Measurements from ENCODE around the gene GPR153.
A peak's percentile ranks its signal among the peaks of the same experiment; 100 is the strongest.
"Not testable (repeated sequence)": the region's sequence is repeated elsewhere in the genome, so short reads cannot be mapped to it uniquely, and the experiment has no call there.

Gene GPR153

GRCh38 chr1:6260961-6261614 lies at the start of gene GPR153:
GPR153 (minus strand) TSS chr1:6261098; CDS start chr1:6254905, 6,193 bp downstream.
- DNase-seq (ENCODE audit: low read depth in 2 of 2), result peak in 1 of 2 donors; percentile 41

GRCh38 chr1:6310116-6310848 lies 49.4 kb upstream of the GPR153 start:
- DNase-seq (ENCODE audit: low read depth in 2 of 2), result no peak

- DNase-seq (ENCODE audit: low read depth in 2 of 2), result no peak
These were observed 48.7 kb upstream of the GPR153 start for GRCh38 chr1:6309564-6309963.

GRCh38 chr1:6308449-6308848 lies 47.6 kb upstream of the GPR153 start:
- DNase-seq (ENCODE audit: low read depth in 2 of 2), result no peak

GRCh38 chr1:6307682-6308081 lies 46.8 kb upstream of the GPR153 start:
- not testable (repeated sequence) for DNase-seq (ENCODE audit: low read depth in 2 of 2)

GRCh38 chr1:6307099-6307498 lies 46.2 kb upstream of the GPR153 start:
- DNase-seq (ENCODE audit: low read depth in 2 of 2), result no peak

GRCh38 chr1:6303397-6304012 lies 42.6 kb upstream of the GPR153 start:
- no peak for DNase-seq (ENCODE audit: low read depth in 2 of 2)

- no peak for DNase-seq (ENCODE audit: low read depth in 2 of 2)
These were observed 41.7 kb upstream of the GPR153 start for GRCh38 chr1:6302568-6302967.

GRCh38 chr1:6301526-6301925 lies 40.6 kb upstream of the GPR153 start:
- DNase-seq (ENCODE audit: low read depth in 2 of 2), result no peak

GRCh38 chr1:6300342-6301048 lies 39.6 kb upstream of the GPR153 start:
- DNase-seq (ENCODE audit: low read depth in 2 of 2), result no peak

- DNase-seq (ENCODE audit: low read depth in 2 of 2), result no peak
These were observed 38.8 kb upstream of the GPR153 start for GRCh38 chr1:6299557-6300165.

- DNase-seq (ENCODE audit: low read depth in 2 of 2), result no peak
These were observed 38.1 kb upstream of the GPR153 start for GRCh38 chr1:6298940-6299465.

- DNase-seq (ENCODE audit: low read depth in 2 of 2), result no peak
These were observed 37.6 kb upstream of the GPR153 start for GRCh38 chr1:6298530-6298929.

- DNase-seq (ENCODE audit: low read depth in 2 of 2), result no peak
These were observed 35.0 kb upstream of the GPR153 start for GRCh38 chr1:6295910-6296309.

GRCh38 chr1:6294890-6295556 lies 34.1 kb upstream of the GPR153 start:
- DNase-seq (ENCODE audit: low read depth in 2 of 2), result no peak

- DNase-seq (ENCODE audit: low read depth in 2 of 2), result peak in 1 of 2 donors; percentile 7
These were observed 33.4 kb upstream of the GPR153 start for GRCh38 chr1:6294080-6294889.

GRCh38 chr1:6292102-6292501 lies 31.2 kb upstream of the GPR153 start:
- no peak for DNase-seq (ENCODE audit: low read depth in 2 of 2)

- DNase-seq (ENCODE audit: low read depth in 2 of 2), result no peak
These were observed 27.8 kb upstream of the GPR153 start for GRCh38 chr1:6288665-6289064.

- no peak for DNase-seq (ENCODE audit: low read depth in 2 of 2)
These were observed 27.1 kb upstream of the GPR153 start for GRCh38 chr1:6288026-6288425.

- no peak for DNase-seq (ENCODE audit: low read depth in 2 of 2)
These were observed 26.6 kb upstream of the GPR153 start for GRCh38 chr1:6287431-6287886.
